Activated CD4-positive, alpha-beta memory T cell treated with anti-CD3 and anti-CD28 coated beads, Interleukin-2, amount 10 ng/mL, durations not matched to agents 7 days and 5 days (primary cell): ENCODE results near the gene SEM1. TPM values are rescaled to one million over a fixed set of nuclear protein-coding genes. Genes with fewer than 3 reads are reported as not detected.
"Not testable (repeated sequence)": the region's sequence is repeated elsewhere in the genome, so short reads cannot be mapped to it uniquely, and the experiment has no call there.

Source experiments
- CTCF ChIA-PET: fragments of 350-600 bp; sonication (Branson Sonifier 250); formaldehyde crosslinking; loops from one replicate; lab custom pipeline; 2021; ENCODE audit warnings: antibody characterized with exemption, inconsistent platforms; lab: Charles Lee
- POLR2A ChIA-PET: fragments of 350-600 bp; sonication (Branson Sonifier 250); formaldehyde crosslinking; loops from one replicate; lab custom pipeline; 2021; ENCODE audit warnings: antibody characterized with exemption; lab: Charles Lee
- DNase-seq: peaks from one replicate; pipeline ENCODE4 v3.0.0-alpha.2; 2020
- H3K27ac Mint-ChIP-seq: one replicate; pipeline ENCODE4 v1.8.0; 2021; ENCODE audit warnings: mild to moderate bottlenecking, mixed read lengths
- H3K27me3 Mint-ChIP-seq: one replicate; pipeline ENCODE4 v1.8.0; 2021; ENCODE audit warnings: mixed read lengths
- H3K36me3 Mint-ChIP-seq: one replicate; pipeline ENCODE4 v1.8.0; 2021; ENCODE audit warnings: low read depth, mixed read lengths
- H3K4me1 Mint-ChIP-seq: one replicate; pipeline ENCODE4 v1.8.0; 2021; ENCODE audit warnings: mixed read lengths
- H3K4me3 Mint-ChIP-seq: one replicate; pipeline ENCODE4 v1.8.0; 2021; ENCODE audit warnings: mild to moderate bottlenecking, mixed read lengths
- H3K9me3 Mint-ChIP-seq: one replicate; pipeline ENCODE4 v1.8.0; 2021; ENCODE audit warnings: mixed read lengths
- total RNA-seq, 2 experiments: library from RNA; stranded (reverse); gene quantifications; one replicate each; pipeline ENCODE4 v1.2.3, GENCODE V29; 2021

The SEM1 gene
- total RNA-seq, 2 experiments from 2014 or later = 40.5 to 43.3 TPM

- H3K36me3 Mint-ChIP-seq, CTCF ChIA-PET, H3K4me3 Mint-ChIP-seq, DNase-seq, H3K4me1 Mint-ChIP-seq, POLR2A ChIA-PET, H3K27ac Mint-ChIP-seq, H3K9me3 Mint-ChIP-seq: not testable (repeated sequence)
- H3K27me3 Mint-ChIP-seq = peaks cover 22% of the 10 kb centered on the region
These were observed 13.3 kb upstream of the SEM1 start for GRCh38 chr7:96722928-96723327.

- Mint-ChIP-seq H3K27ac (no peak overlapping the region), H3K27me3 (peaks cover 36% of the 10 kb centered on the region), H3K36me3 (no peaks in the 10 kb centered on the region), H3K9me3 (no peaks in the 10 kb centered on the region), H3K4me1 (no peaks in the 10 kb centered on the region), H3K4me3 (no peak overlapping the region)
- CTCF ChIA-PET = no interaction called here
- POLR2A ChIA-PET = no interaction called here
- no peak for DNase-seq
These were observed 11.2 kb upstream of the SEM1 start for GRCh38 chr7:96720843-96721242.

- DNase-seq = no peak
- no peaks in the 10 kb centered on the region for H3K4me1 Mint-ChIP-seq
- POLR2A ChIA-PET = interaction anchor here (0.6 kb wide), 1 partner anchor 36 kb away, joined by 3 read pairs; no protein-coding TSS in a partner anchor
- H3K4me3 Mint-ChIP-seq = no peak overlapping the region
- H3K27me3 Mint-ChIP-seq = peaks cover 35% of the 10 kb centered on the region
- H3K9me3 Mint-ChIP-seq = peaks cover 2% of the 10 kb centered on the region
- H3K27ac Mint-ChIP-seq = no peak overlapping the region
- CTCF ChIA-PET = no interaction called here
- no peaks in the 10 kb centered on the region for H3K36me3 Mint-ChIP-seq
These were observed 9.5 kb upstream of the SEM1 start for GRCh38 chr7:96719164-96719563.

- ChIA-PET CTCF (no interaction called here), POLR2A (interaction anchor here (0.6 kb wide), 1 partner anchor 37 kb away, joined by 3 read pairs; no protein-coding TSS in a partner anchor)
- H3K9me3 Mint-ChIP-seq = peaks cover 9% of the 10 kb centered on the region
- no peak for DNase-seq
- no peaks in the 10 kb centered on the region for H3K4me1 Mint-ChIP-seq
- no peak overlapping the region for H3K4me3 Mint-ChIP-seq
- H3K27me3 Mint-ChIP-seq = peaks cover 33% of the 10 kb centered on the region
- H3K27ac Mint-ChIP-seq = no peak overlapping the region
- peaks cover 2% of the 10 kb centered on the region for H3K36me3 Mint-ChIP-seq
These were observed 8.7 kb upstream of the SEM1 start for GRCh38 chr7:96718107-96719003.

GRCh38 chr7:96713037-96713436, 3.4 kb upstream of the SEM1 start:
- peaks cover 15% of the 10 kb centered on the region for H3K4me1 Mint-ChIP-seq
- no peak overlapping the region for H3K4me3 Mint-ChIP-seq
- H3K27ac Mint-ChIP-seq = no peak overlapping the region
- ChIA-PET POLR2A (no interaction called here), CTCF (no interaction called here)
- peaks cover 20% of the 10 kb centered on the region for H3K27me3 Mint-ChIP-seq
- peaks cover 18% of the 10 kb centered on the region for H3K9me3 Mint-ChIP-seq
- peaks cover 13% of the 10 kb centered on the region for H3K36me3 Mint-ChIP-seq
- DNase-seq = no peak

GRCh38 chr7:96710544-96710943, 898 bp upstream of the SEM1 start:
- no peak for DNase-seq
- Mint-ChIP-seq H3K4me1 (peaks cover 24% of the 10 kb centered on the region), H3K27ac (no peak overlapping the region), H3K36me3 (peaks cover 24% of the 10 kb centered on the region), H3K27me3 (peaks cover 5% of the 10 kb centered on the region), H3K9me3 (peaks cover 18% of the 10 kb centered on the region), H3K4me3 (no peak overlapping the region)
- ChIA-PET POLR2A (no interaction called here), CTCF (no interaction called here)

- peaks cover 30% of the 10 kb centered on the region for H3K36me3 Mint-ChIP-seq
- H3K4me1 Mint-ChIP-seq = peaks cover 28% of the 10 kb centered on the region
- H3K4me3 Mint-ChIP-seq = peak overlapping the region; percentile 100
- DNase-seq = no peak
- CTCF ChIA-PET = no interaction called here
- POLR2A ChIA-PET = no interaction called here
- H3K9me3 Mint-ChIP-seq = peaks cover 13% of the 10 kb centered on the region
- no peaks in the 10 kb centered on the region for H3K27me3 Mint-ChIP-seq
- H3K27ac Mint-ChIP-seq = peak overlapping the region; percentile 94
These were observed 774 bp downstream of the SEM1 start for GRCh38 chr7:96708872-96709271.

- peaks cover 9% of the 10 kb centered on the region for H3K9me3 Mint-ChIP-seq
- peak overlapping the region; percentile 100 for H3K4me3 Mint-ChIP-seq
- no peak for DNase-seq
- no peak overlapping the region for H3K27ac Mint-ChIP-seq
- H3K27me3 Mint-ChIP-seq = no peaks in the 10 kb centered on the region
- ChIA-PET CTCF (no interaction called here), POLR2A (no interaction called here)
- peaks cover 30% of the 10 kb centered on the region for H3K36me3 Mint-ChIP-seq
- H3K4me1 Mint-ChIP-seq = peaks cover 28% of the 10 kb centered on the region
These were observed 1.5 kb downstream of the SEM1 start for GRCh38 chr7:96707901-96708774.

- H3K27me3 Mint-ChIP-seq = no peaks in the 10 kb centered on the region
- CTCF ChIA-PET = no interaction called here
- H3K27ac Mint-ChIP-seq = no peak overlapping the region
- POLR2A ChIA-PET = no interaction called here
- no peak overlapping the region for H3K4me3 Mint-ChIP-seq
- H3K9me3 Mint-ChIP-seq = no peaks in the 10 kb centered on the region
- peaks cover 12% of the 10 kb centered on the region for H3K4me1 Mint-ChIP-seq
- DNase-seq = no peak
- H3K36me3 Mint-ChIP-seq = peaks cover 34% of the 10 kb centered on the region
These were observed 8.4 kb downstream of the SEM1 start for GRCh38 chr7:96701258-96701657.

GRCh38 chr7:96700516-96700915, 9.1 kb downstream of the SEM1 start:
- H3K4me1 Mint-ChIP-seq = peaks cover 12% of the 10 kb centered on the region

GRCh38 chr7:96699219-96699871, 10.3 kb downstream of the SEM1 start:
- no peak overlapping the region for H3K4me3 Mint-ChIP-seq
- H3K4me1 Mint-ChIP-seq = peaks cover 8% of the 10 kb centered on the region
- no peak for DNase-seq
- ChIA-PET POLR2A (no interaction called here), CTCF (no interaction called here)
- no peak overlapping the region for H3K27ac Mint-ChIP-seq
- peaks cover 27% of the 10 kb centered on the region for H3K36me3 Mint-ChIP-seq
- no peaks in the 10 kb centered on the region for H3K9me3 Mint-ChIP-seq
- no peaks in the 10 kb centered on the region for H3K27me3 Mint-ChIP-seq

More at GRCh38 chr7:96700516-96700915, 9.1 kb downstream of the SEM1 start:
- Mint-ChIP-seq H3K27ac (no peak overlapping the region), H3K4me3 (no peak overlapping the region), H3K36me3 (peaks cover 28% of the 10 kb centered on the region), H3K9me3 (no peaks in the 10 kb centered on the region), H3K27me3 (no peaks in the 10 kb centered on the region)
- DNase-seq = no peak
- CTCF ChIA-PET = no interaction called here
- POLR2A ChIA-PET = no interaction called here

GRCh38 chr7:96698449-96698848, 11.2 kb downstream of the SEM1 start:
- DNase-seq, H3K9me3 Mint-ChIP-seq, H3K27ac Mint-ChIP-seq, H3K4me3 Mint-ChIP-seq, H3K27me3 Mint-ChIP-seq, POLR2A ChIA-PET, CTCF ChIA-PET: not testable (repeated sequence)
- peaks cover 11% of the 10 kb centered on the region for H3K4me1 Mint-ChIP-seq
- peaks cover 30% of the 10 kb centered on the region for H3K36me3 Mint-ChIP-seq

- DNase-seq = no peak
- Mint-ChIP-seq H3K4me3 (no peak overlapping the region), H3K27me3 (no peaks in the 10 kb centered on the region), H3K4me1 (peaks cover 11% of the 10 kb centered on the region), H3K36me3 (peaks cover 33% of the 10 kb centered on the region), H3K27ac (no peak overlapping the region), H3K9me3 (no peaks in the 10 kb centered on the region)
- POLR2A ChIA-PET = no interaction called here
- CTCF ChIA-PET = no interaction called here
These were observed 11.8 kb downstream of the SEM1 start for GRCh38 chr7:96697822-96698221.
